Glomerular visceral epithelial cell (primary cell): ENCODE data around the gene NSFL1C.
"Not testable (repeated sequence)": the region's sequence is repeated elsewhere in the genome, so short reads cannot be mapped to it uniquely, and the experiment has no call there.

Experiments
- DNase-seq: peaks from one replicate; pipeline ENCODE4 v3.0.0-alpha.2; 2016; ENCODE audit errors: extremely low spot score

The NSFL1C gene

GRCh38 chr20:1466211-1467081, at the start of gene NSFL1C:
TSS of gene NSFL1C (minus strand) at chr20:1466849. CDS start at chr20:1466824, 25 bp downstream.
- peak; percentile 97 for DNase-seq

- no peak for DNase-seq
Measured at GRCh38 chr20:1513801-1514200, 47.2 kb upstream of the NSFL1C start.

DNA sequence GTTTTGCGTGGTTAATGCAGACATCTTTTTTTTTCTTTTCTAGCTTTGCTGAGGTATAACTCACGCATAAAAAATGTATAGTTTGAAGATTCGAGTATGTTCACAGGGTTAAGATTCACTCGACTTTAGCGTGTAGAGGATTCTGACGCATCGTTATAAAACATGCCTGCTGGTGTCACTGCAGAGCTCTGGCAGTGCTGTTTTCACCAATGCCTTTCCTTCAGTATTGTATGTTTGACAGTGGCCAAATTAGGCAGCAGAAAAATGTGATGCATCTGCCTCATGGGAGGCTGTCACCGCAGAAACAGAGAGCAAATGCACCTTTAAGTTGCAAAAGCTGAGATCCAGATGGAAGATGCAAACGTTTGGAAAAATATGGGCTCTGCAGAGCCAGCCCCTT, 42.6 kb upstream of the NSFL1C start:
- DNase-seq, result peak; percentile 30

DNA sequence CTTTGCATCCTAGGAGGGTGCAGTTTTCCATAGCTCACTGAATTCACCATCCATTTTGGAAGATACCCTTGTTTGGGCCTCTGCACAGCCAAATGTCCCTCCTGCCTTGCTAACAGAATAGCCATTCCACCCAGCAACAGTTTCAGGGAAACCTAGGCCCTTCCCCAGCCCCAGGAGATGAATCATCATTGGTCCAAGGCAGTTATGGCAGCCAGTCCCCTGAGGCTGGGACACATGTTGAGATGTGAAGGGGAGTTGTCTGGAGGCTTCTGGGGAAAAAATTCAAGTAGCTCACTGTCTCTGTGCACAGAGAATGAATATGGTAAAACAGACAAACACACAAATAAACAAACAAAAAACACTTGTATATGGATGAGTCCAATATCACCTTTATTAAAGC, 41.9 kb upstream of the NSFL1C start:
- DNase-seq, result no peak

DNA sequence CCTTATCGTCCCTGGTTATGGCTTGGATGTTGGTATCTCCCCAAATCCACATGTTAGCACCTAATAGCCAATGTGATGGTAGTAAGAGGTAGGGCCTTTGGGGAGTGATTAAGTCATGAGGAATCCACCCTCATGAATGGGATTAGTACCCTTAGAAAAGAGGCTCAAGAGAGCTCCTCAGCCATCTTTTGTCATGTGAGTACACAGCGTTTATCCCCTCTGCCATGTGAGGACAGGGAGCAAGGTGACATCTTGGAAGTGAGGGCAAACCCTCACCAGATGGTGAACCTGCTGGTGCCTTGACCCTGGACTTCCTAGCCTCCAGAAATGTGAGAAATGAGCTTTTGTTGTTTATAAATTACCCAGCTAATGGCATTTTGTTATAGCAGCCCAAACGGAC, 40.6 kb upstream of the NSFL1C start:
- no peak for DNase-seq

DNA sequence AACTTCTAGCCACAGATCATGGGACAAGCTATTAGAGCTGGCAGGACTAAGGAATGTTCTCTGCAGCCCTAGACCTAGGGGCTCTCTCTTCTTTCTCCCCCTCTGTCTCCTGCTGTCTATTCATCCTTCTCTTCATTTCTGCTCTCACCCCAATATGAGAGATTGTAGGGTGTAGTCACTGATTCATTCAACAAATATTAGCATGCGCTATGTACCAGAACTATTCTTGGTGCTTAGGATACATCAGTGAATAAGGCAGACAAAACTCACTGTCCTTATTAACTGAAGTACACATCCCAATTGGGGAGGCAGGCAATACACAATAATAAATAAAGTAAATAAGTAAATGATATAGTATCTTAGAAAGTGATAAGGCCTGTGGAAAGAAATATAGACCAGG, 39.2 kb upstream of the NSFL1C start:
- DNase-seq, result no peak

GRCh38 chr20:1505361-1505760, 38.7 kb upstream of the NSFL1C start:
- no peak for DNase-seq

- peak; percentile 94 for DNase-seq
Measured at GRCh38 chr20:1503564-1504227, 37.0 kb upstream of the NSFL1C start.

DNA sequence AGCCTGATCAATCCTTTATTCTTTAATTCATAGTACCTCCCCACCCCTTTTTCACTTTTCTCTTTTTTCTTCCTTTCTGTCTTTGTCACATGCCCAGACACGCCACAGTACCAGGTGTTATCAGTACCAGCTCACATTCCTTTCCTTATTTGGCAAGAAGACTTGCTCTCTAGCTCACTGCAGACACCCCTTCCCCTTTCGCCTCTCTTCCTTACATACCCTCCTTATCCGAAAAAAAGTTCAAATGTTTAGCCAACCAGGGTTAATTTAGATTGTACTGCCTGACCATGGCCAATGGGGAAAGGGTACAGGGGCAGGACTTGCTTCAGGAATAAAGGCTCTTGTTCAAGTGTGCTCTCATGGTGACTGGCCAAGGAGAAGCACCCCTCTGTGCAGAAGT, 33.8 kb upstream of the NSFL1C start:
- DNase-seq, result no peak

GRCh38 chr20:1499528-1500420, 33.1 kb upstream of the NSFL1C start:
- DNase-seq, result no peak

DNA sequence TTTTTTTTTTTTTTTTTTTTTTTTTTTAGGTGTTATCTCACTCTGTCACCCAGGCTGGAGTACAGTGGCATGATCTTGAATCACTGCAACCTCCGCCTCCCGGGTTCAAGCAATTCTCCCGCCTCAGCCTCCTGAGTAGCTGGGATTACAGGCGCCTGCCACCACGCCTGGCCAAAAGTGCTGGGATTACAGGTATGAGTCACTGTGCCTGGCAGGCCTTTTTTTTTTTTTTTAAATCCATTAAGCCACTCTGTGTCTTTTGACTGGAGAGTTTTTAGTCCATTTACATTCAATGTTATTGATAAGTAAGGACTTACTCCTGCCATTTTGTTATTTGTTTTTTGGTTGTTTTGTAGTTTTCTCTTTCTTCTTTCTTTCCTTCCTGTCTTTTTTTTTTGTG, 30.7 kb upstream of the NSFL1C start:
- not testable (repeated sequence) for DNase-seq

DNA sequence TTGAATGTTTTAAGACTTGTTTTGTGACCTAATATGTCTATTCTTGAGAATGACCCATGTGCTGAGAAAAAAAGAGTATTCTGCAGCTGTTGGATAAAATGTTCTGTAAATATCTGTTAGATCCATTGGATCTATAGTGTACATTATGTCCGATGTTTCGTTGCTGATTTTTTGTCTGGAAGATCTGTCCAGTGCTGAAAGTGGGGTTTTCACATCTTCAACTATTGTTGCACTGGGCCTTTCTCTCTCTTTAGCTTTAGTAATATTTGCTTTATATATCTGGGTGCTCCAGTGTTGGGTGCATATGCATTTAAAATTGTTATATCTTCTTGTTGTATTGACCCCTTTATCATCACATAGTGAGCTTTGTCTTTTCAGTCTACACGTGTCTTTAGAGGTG, 30.3 kb upstream of the NSFL1C start:
- DNase-seq, result no peak

DNA sequence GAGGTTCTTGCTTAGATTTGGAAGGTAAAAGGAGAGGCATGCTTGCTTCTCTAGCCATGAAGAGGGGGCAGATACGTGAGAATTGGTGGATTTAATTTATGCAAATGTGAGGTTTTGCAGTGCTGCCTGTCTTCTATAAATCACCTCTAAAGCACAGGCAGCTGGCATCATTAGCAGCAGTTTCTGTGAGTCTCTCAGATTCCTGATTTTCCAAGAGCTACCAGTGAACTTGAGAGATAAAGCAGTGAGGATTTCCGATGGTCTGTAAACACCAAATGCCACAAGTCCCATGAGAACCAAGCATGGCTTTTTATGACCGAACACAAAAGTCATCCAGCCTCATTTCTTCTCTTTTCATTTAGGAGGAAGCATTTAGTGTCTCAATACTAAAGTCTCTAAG, 27.8 kb upstream of the NSFL1C start:
- DNase-seq, result no peak

GRCh38 chr20:1493536-1493935, 26.9 kb upstream of the NSFL1C start:
- DNase-seq, result no peak

DNA sequence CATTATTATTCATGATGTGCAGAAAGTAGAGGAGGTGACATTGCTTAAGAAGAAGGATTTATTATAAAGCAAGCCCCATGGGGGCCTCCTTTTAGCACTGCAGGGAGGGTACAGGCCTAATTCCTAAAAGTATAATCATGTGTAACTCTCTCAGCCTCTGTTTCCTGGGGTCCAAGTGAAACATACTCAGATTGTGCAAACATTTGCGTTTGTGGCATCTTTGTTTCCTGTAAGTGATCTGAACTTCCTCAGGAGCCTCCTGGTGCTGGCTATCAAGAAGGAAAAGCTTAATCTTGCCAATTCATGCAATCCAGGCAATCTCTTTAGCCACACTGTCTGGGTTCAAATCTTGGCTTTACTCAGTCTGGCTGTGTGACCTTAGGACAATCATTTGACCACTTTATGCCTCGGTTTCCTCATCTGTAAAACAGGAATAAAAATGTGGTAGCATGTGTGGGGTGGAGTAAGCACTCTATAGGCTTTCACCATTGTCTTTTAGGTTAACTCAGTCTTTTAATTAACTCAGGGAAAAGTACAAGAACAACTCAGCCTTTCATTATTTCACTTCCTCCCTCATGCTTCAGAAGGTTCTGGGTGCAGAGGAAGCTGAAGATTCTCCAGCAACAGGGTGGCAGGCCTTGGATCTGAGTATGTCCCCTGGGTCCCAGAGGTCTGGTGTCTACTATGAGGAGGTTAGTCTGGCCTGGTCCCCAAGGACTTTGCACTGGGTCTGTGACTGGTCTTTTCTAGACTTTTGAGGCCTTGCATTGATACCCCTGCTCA, 25.4 kb upstream of the NSFL1C start:
- DNase-seq, result no peak

GRCh38 chr20:1491281-1491840, 24.7 kb upstream of the NSFL1C start, which contains the start of gene SIRPB2:
TSS of gene SIRPB2 (minus strand) at chr20:1491420. CDS start at chr20:1491359, 61 bp downstream.
- no peak for DNase-seq

- DNase-seq, result no peak
Measured at GRCh38 chr20:1490643-1491195, 24.1 kb upstream of the NSFL1C start.

GRCh38 chr20:1489764-1490436, 23.3 kb upstream of the NSFL1C start:
- DNase-seq, result no peak

GRCh38 chr20:1489325-1489724, 22.7 kb upstream of the NSFL1C start:
- no peak for DNase-seq

DNA sequence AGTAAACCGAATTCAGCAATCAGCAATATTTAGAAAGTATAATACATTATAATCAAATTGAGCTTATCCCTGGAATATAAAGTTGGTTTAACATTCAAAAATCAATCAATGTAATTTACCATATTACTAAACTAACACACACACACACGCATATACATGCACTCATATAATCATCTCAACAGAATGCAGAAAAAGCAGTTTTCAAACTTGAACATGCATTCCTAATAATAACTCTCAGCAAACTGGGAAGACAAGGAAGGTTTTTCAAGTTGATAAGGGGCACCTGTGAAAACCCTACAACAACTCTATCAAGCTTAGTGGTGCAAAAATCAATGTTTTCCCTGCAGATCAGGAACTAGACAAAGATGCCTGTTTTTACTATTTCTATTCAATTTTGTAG, 19.9 kb upstream of the NSFL1C start:
- DNase-seq, result no peak
